Superior temporal gyrus (tissue), 1 donor: Measurements from ENCODE around the gene ADCK2.
"Not testable (repeated sequence)": the region's sequence is repeated elsewhere in the genome, so short reads cannot be mapped to it uniquely, and the experiment has no call there.

Experiments used
- DNase-seq: peaks from one replicate; pipeline ENCODE4 v3.0.0-alpha.2; 2016; ENCODE audit errors: extremely low spot score

Gene ADCK2, protein sequence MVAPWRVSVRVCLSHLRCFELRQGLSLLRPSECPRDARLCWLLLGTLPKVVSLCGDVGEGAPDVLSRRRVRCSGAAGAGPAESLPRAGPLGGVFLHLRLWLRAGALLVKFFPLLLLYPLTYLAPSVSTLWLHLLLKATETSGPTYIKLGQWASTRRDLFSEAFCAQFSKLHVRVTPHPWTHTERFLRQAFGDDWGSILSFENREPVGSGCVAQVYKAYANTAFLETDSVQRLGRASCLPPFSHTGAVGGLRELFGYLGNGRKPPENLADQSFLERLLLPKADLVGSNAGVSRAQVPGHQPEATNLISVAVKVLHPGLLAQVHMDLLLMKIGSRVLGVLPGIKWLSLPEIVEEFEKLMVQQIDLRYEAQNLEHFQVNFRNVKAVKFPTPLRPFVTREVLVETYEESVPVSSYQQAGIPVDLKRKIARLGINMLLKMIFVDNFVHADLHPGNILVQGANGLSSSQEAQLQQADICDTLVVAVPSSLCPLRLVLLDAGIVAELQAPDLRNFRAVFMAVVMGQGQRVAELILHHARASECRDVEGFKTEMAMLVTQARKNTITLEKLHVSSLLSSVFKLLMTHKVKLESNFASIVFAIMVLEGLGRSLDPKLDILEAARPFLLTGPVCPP

GRCh38 chr7:140672382-140673062 lies at the start of gene ADCK2:
TSS of gene ADCK2 (plus strand) at chr7:140672945. CDS start at chr7:140673331, 386 bp downstream.
- DNase-seq, result peak; percentile 52

GRCh38 chr7:140623980-140624379 lies 48.8 kb upstream of the ADCK2 start:
- no peak for DNase-seq

DNA sequence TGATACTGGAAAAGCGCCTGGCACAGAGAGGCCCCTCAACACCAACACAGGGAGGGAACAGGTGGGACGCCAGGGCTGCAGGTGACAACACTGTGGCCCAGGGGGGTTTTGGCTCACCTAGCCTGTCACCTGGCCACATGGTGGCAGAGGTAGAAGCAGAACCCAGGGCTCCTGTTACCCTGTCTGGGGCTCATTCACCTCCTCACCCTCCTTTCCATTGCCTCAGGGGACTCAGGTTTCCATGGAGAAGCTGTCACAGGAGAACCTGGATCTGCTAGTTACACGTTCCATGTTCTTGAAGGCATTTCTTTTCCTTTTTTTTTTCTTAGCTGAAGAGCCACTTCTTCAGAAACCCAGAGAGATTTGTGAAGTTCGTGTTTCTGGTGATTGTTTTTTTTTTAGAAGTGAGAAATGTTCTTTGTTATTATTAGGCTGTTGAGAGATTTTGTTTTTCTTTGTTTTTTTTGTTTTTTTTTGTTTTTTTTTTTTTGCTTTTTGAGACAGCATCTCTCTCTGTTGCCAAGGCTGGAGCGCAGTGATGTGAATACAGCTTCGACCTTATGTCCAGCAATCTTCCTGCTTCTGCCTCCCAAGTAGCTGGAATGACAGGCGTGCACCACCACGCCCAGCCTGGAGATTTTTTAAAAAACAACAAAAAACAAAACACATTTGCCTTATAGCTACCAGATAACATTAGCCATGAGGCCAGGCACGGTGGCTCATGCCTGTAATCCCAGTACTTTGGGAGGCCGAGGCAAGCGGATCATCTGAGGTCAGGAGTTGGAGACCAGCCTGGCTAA lies 48.2 kb upstream of the ADCK2 start:
- no peak for DNase-seq

GRCh38 chr7:140625192-140625558 lies 47.6 kb upstream of the ADCK2 start:
- DNase-seq, result not testable (repeated sequence)

DNA sequence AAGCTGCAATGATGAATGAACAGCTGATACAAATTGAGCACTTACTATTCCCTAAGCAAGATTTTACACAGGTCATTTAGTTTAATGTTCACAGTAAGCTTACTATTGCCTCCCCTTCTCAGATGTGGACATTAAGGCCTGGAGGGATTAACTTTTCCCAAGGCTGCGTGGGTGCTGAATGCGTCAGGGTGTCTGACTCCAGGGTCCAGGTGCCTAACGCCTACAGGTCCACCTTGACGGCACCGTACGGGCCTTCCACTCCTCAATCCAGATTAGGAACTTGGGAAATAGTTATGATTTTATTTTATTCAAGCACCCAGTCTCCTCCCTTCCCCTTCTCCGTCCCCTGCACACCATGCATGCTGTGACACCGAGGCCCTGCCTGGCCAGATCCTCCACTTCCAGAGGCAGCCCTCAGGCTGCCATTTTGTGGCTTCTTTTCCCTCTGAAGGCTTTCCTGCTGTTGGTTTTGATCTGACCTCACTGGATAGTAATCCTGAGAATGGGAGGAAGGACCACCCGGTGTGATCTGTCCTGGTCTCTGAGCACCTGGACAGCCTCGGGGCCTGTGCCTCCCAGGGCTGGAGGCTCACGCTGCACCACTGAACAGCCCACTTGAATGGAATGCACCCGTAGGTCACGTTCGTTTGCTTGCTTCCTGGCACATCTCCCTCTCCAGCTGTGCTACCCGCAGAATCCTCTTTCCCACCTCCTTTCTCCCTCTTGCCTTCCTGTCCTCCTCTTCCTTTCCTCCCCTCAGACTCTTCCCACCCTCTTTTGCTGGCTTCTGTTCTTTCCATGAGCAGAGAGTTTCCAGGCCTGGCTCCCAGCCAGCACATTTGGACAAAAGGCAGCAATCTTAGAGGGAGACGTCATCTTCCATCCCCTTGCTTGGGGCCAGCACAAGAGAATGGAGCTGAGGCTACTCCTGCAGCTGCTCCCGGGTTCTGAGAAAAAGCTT lies 46.6 kb upstream of the ADCK2 start:
- peak; percentile 46 for DNase-seq

- no peak for DNase-seq
These were observed 41.7 kb upstream of the ADCK2 start for GRCh38 chr7:140631021-140631420.

DNA sequence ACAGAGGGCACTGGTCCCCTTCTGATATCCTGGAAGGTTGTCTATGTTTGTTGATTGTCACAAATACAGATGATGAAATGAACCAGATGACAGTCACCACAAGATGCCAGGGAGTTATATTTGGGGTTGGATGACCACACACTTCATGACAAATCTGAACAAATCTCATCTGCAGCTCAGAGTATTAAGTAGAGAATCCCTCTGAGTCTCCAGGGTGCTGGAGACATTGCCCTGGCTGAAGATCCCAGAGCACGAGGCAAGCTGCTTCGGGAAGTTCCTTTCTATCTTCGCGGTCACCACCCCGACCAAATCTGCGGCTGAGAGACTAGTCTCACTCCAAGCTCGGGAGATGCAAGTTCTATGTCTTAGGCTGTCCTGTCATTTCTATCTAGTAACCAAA lies 41.1 kb upstream of the ADCK2 start:
- DNase-seq, result no peak

GRCh38 chr7:140635345-140635744 lies 37.4 kb upstream of the ADCK2 start:
- no peak for DNase-seq

DNA sequence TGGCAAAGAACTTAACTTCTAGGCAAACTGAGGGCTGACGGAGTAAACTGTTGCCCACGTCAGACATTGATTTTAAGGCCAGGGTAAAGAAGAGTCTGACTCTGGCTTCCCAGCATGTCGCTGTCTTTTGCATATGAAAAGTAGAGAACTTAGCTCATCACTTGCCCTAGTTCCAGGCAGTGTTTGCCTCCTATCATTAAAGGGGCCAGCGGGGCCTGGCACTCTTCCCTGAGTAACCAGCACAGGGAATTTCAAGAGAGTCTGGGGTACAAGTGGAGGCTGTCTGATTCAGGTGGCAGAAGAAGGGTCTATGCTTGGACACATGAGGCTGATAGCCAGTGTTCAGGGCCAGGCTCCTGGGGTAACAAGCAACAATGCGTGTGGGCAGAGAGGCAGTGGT lies 36.9 kb upstream of the ADCK2 start:
- DNase-seq, result no peak

- DNase-seq, result no peak
These were observed 35.3 kb upstream of the ADCK2 start for GRCh38 chr7:140637400-140637799.

- DNase-seq, result no peak
These were observed 34.5 kb upstream of the ADCK2 start for GRCh38 chr7:140638173-140638791.

- DNase-seq, result no peak
These were observed 33.2 kb upstream of the ADCK2 start for GRCh38 chr7:140639366-140640053.

GRCh38 chr7:140640060-140640637 lies 32.6 kb upstream of the ADCK2 start:
- no peak for DNase-seq

- DNase-seq, result peak; percentile 76
These were observed 31.8 kb upstream of the ADCK2 start, which contains the start of gene DENND2A for GRCh38 chr7:140640727-140641523. TSS of gene DENND2A (minus strand) at chr7:140640813. CDS start at chr7:140602397, 38,416 bp downstream.

GRCh38 chr7:140641524-140642195 lies 31.1 kb upstream of the ADCK2 start:
- DNase-seq, result no peak

- no peak for DNase-seq
These were observed 29.3 kb upstream of the ADCK2 start for GRCh38 chr7:140643416-140643815.

- not testable (repeated sequence) for DNase-seq
These were observed 28.0 kb upstream of the ADCK2 start for GRCh38 chr7:140644761-140645160.
